Trophoblast cell (in vitro differentiated cells and primary cell): ENCODE measurements around the gene KCNN3.

Source experiments
- DNase-seq, 2 donors: peaks; one replicate each; pipeline ENCODE4 v3.0.0-alpha.2; 2016
- H2AFZ ChIP-seq: 2 replicates; pipeline ENCODE4 v1.6.1; 2013; ENCODE audit warnings: low read length, moderate library complexity, mild to moderate bottlenecking; ENCODE audit not compliant: insufficient read depth, poor library complexity
- H2AK5ac ChIP-seq: 2 replicates; pipeline ENCODE4 v1.6.1; 2013; ENCODE audit warnings: mild to moderate bottlenecking, low read length
- H2BK120ac ChIP-seq: 2 replicates; pipeline ENCODE4 v1.6.1; 2013; ENCODE audit warnings: low read length, mild to moderate bottlenecking, moderate library complexity; ENCODE audit not compliant: insufficient read depth, poor library complexity
- H2BK12ac ChIP-seq: 2 replicates; pipeline ENCODE4 v1.6.1; 2013; ENCODE audit warnings: mild to moderate bottlenecking, low read length, moderate library complexity
- H2BK5ac ChIP-seq: 2 replicates; pipeline ENCODE4 v1.6.1; 2013; ENCODE audit warnings: low read length, low read depth, moderate library complexity, mild to moderate bottlenecking; ENCODE audit not compliant: poor library complexity
- H3K14ac ChIP-seq: 2 replicates; pipeline ENCODE4 v1.6.1; 2013; ENCODE audit warnings: mild to moderate bottlenecking, low read length
- H3K18ac ChIP-seq: 2 replicates; pipeline ENCODE4 v1.6.1; 2013; ENCODE audit warnings: mild to moderate bottlenecking, low read length
- H3K23ac ChIP-seq: 2 replicates; pipeline ENCODE4 v1.6.1; 2013; ENCODE audit warnings: low read length
- H3K27ac ChIP-seq: 2 replicates; pipeline ENCODE4 v1.5.1; 2013; ENCODE audit warnings: low read depth, mild to moderate bottlenecking, inconsistent platforms, low read length, moderate library complexity
- H3K27me3 ChIP-seq: 2 replicates; pipeline ENCODE4 v1.6.1; 2013; ENCODE audit warnings: inconsistent platforms, mild to moderate bottlenecking, low read length, moderate library complexity; ENCODE audit not compliant: insufficient read depth
- H3K36me3 ChIP-seq, 2 experiments: 1 replicate in 1 of 2; 2 replicates in 1 of 2; pipeline ENCODE4 v1.6.1; 2013; ENCODE audit warnings: low read length in 2 of 2, mild to moderate bottlenecking in 2 of 2, moderate library complexity in 1 of 2; ENCODE audit not compliant: insufficient read depth in 2 of 2, control insufficient read depth in 1 of 2
- H3K4ac ChIP-seq: 2 replicates; pipeline ENCODE4 v1.6.1; 2013; ENCODE audit warnings: low read depth, mild to moderate bottlenecking, low read length, moderate library complexity
- H3K4me1 ChIP-seq, 2 experiments: 1 replicate in 1 of 2; 2 replicates in 1 of 2; pipeline ENCODE4 v1.6.1; 2013; ENCODE audit warnings: low read length in 2 of 2, mild to moderate bottlenecking in 2 of 2, moderate library complexity in 1 of 2; ENCODE audit not compliant: insufficient read depth in 2 of 2, control insufficient read depth in 1 of 2
- H3K4me2 ChIP-seq: 2 replicates; pipeline ENCODE4 v1.6.1; 2013; ENCODE audit warnings: inconsistent platforms, mild to moderate bottlenecking, low read length, moderate library complexity
- H3K4me3 ChIP-seq: 2 replicates; pipeline ENCODE4 v1.5.1; 2013; ENCODE audit warnings: mild to moderate bottlenecking, low read depth, low read length, inconsistent platforms
- H3K79me1 ChIP-seq: one replicate; pipeline ENCODE4 v1.6.1; 2013; ENCODE audit warnings: low read length
- H3K79me2 ChIP-seq: 2 replicates; pipeline ENCODE4 v1.6.1; 2013; ENCODE audit warnings: low read length, mild to moderate bottlenecking; ENCODE audit not compliant: control insufficient read depth, insufficient read depth, poor library complexity
- H3K9ac ChIP-seq: 2 replicates; pipeline ENCODE4 v1.6.1; 2013; ENCODE audit warnings: mild to moderate bottlenecking, low read length
- H3K9me3 ChIP-seq: 2 replicates; pipeline ENCODE4 v1.6.1; 2013; ENCODE audit warnings: low read depth, mild to moderate bottlenecking, control low read depth, inconsistent platforms, low read length; ENCODE audit not compliant: insufficient read depth
- H4K12ac ChIP-seq: 2 replicates; pipeline ENCODE4 v1.6.1; 2013; ENCODE audit warnings: low read depth, mild to moderate bottlenecking, low read length, moderate library complexity
- H4K8ac ChIP-seq: 2 replicates; pipeline ENCODE4 v1.6.1; 2013; ENCODE audit warnings: low read depth, mild to moderate bottlenecking, low read length, moderate library complexity
- H4K91ac ChIP-seq: one replicate; pipeline ENCODE4 v1.6.1; 2013; ENCODE audit warnings: low read depth, mild to moderate bottlenecking, low read length, moderate library complexity
- WGBS: extraction: QIAGEN DNeasy Blood & Tissue Kit; methylation state at CpG from one replicate; pipeline ENCODE4 v1.1.7; 2013; ENCODE audit warnings: missing lambda C conversion rate; ENCODE audit not compliant: insufficient read length, insufficient coverage; ENCODE audit errors: extremely low coverage; 5-methylcytosine and 5-hydroxymethylcytosine counted together

Gene KCNN3

GRCh38 chr1:154861607-154862094 lies 8.4 kb downstream of the KCNN3 start:
- Histone ChIP-seq H3K9me3 (peaks cover 4% of the 10 kb centered on the region), H3K4me2 (no peak overlapping the region), H4K12ac (no peak overlapping the region), H3K18ac (no peak overlapping the region), H3K14ac (no peak overlapping the region), H4K91ac (no peak overlapping the region), H3K36me3 (no peaks in the 10 kb centered on the region), H2BK12ac (no peak overlapping the region), H3K4ac (no peak overlapping the region), H3K27ac (no peak overlapping the region), H3K23ac (no peak overlapping the region), H3K79me2 (no peaks in the 10 kb centered on the region), H2AFZ (no peak overlapping the region), H3K27me3 (no peaks in the 10 kb centered on the region), H2BK120ac (no peak overlapping the region), H3K79me1 (no peaks in the 10 kb centered on the region), H4K8ac (no peak overlapping the region), H3K4me1 (no peaks in the 10 kb centered on the region), H3K4me3 (no peak overlapping the region), H2BK5ac (no peak overlapping the region), H2AK5ac (no peak overlapping the region), H3K9ac (no peak overlapping the region)
- DNase-seq = no peak
- no CpG with 5 or more reads among the region's 12 CpGs for WGBS

- Histone ChIP-seq H3K9me3 (peaks cover 4% of the 10 kb centered on the region), H3K27me3 (no peaks in the 10 kb centered on the region), H4K91ac (no peak overlapping the region), H3K79me2 (no peaks in the 10 kb centered on the region), H2BK12ac (no peak overlapping the region), H4K12ac (no peak overlapping the region), H2AK5ac (no peak overlapping the region), H3K4me3 (no peak overlapping the region), H2AFZ (no peak overlapping the region), H3K27ac (no peak overlapping the region), H3K36me3 (no peaks in the 10 kb centered on the region), H4K8ac (no peak overlapping the region), H3K4me1 (no peaks in the 10 kb centered on the region), H3K23ac (no peak overlapping the region), H3K4ac (no peak overlapping the region), H3K18ac (no peak overlapping the region), H2BK120ac (no peak overlapping the region), H3K14ac (no peak overlapping the region), H3K4me2 (no peak overlapping the region), H2BK5ac (no peak overlapping the region), H3K9ac (no peak overlapping the region), H3K79me1 (no peaks in the 10 kb centered on the region)
- no peak for DNase-seq
- WGBS = no CpG with 5 or more reads among the region's 12 CpGs
These were observed 9.8 kb downstream of the KCNN3 start for GRCh38 chr1:154860156-154860870.

- Histone ChIP-seq H3K27me3 (no peaks in the 10 kb centered on the region), H3K9ac (no peak overlapping the region), H3K4me1 (no peaks in the 10 kb centered on the region), H2BK5ac (no peak overlapping the region), H3K4ac (no peak overlapping the region), H4K12ac (no peak overlapping the region), H4K91ac (no peak overlapping the region), H2BK12ac (no peak overlapping the region), H3K4me2 (no peak overlapping the region), H3K23ac (no peak overlapping the region), H3K14ac (no peak overlapping the region), H4K8ac (no peak overlapping the region), H3K36me3 (no peaks in the 10 kb centered on the region), H3K4me3 (no peak overlapping the region), H3K79me2 (no peaks in the 10 kb centered on the region), H2AK5ac (no peak overlapping the region), H3K27ac (no peak overlapping the region), H3K9me3 (peaks cover 3% of the 10 kb centered on the region), H3K79me1 (no peaks in the 10 kb centered on the region), H2BK120ac (no peak overlapping the region), H3K18ac (no peak overlapping the region), H2AFZ (no peak overlapping the region)
- no peak for DNase-seq
- no CpG with 5 or more reads among the region's 2 CpGs for WGBS
These were observed 10.3 kb downstream of the KCNN3 start for GRCh38 chr1:154859786-154860155.

GRCh38 chr1:154859151-154859785 lies 10.8 kb downstream of the KCNN3 start:
- Histone ChIP-seq H3K27me3 (no peaks in the 10 kb centered on the region), H3K4me1 (no peaks in the 10 kb centered on the region), H3K79me2 (no peaks in the 10 kb centered on the region), H3K9ac (no peak overlapping the region), H3K14ac (no peak overlapping the region), H4K8ac (no peak overlapping the region), H3K36me3 (no peaks in the 10 kb centered on the region), H2BK120ac (no peak overlapping the region), H3K4me3 (no peak overlapping the region), H3K23ac (no peak overlapping the region), H3K4ac (no peak overlapping the region), H2BK5ac (no peak overlapping the region), H3K18ac (no peak overlapping the region), H3K4me2 (no peak overlapping the region), H2AK5ac (no peak overlapping the region), H2BK12ac (no peak overlapping the region), H2AFZ (no peak overlapping the region), H3K9me3 (peaks cover 1% of the 10 kb centered on the region), H4K12ac (no peak overlapping the region), H3K79me1 (no peaks in the 10 kb centered on the region), H4K91ac (no peak overlapping the region), H3K27ac (no peak overlapping the region)
- no peak for DNase-seq
- no CpG with 5 or more reads among the region's 9 CpGs for WGBS
